Stimulated activated CD4-positive, alpha-beta T cell treated with anti-CD3 and anti-CD28 coated beads, Interleukin-4, amount 100 ng/mL, for 24 hours (primary cell): ENCODE results near the gene COQ8A.

Experiments
- DNase-seq: peaks from one replicate; pipeline ENCODE4 v3.0.0-alpha.2; 2020

Gene COQ8A

GRCh38 chr1:226974544-226975258 is 34.6 kb downstream of the COQ8A start:
- no peak for DNase-seq

GRCh38 chr1:226975259-226976250 is 35.5 kb downstream of the COQ8A start:
- DNase-seq: no peak

GRCh38 chr1:226976276-226976977 is 36.3 kb downstream of the COQ8A start:
- DNase-seq: no peak

GRCh38 chr1:226976978-226977642 is 37.0 kb downstream of the COQ8A start:
- DNase-seq: no peak

GRCh38 chr1:226977643-226978431 is 37.7 kb downstream of the COQ8A start:
- DNase-seq: no peak

- no peak for DNase-seq
Measured at GRCh38 chr1:226978432-226979114, 38.5 kb downstream of the COQ8A start.

- DNase-seq: no peak
Measured at GRCh38 chr1:226979115-226979516, 39.0 kb downstream of the COQ8A start.

- DNase-seq: no peak
Measured at GRCh38 chr1:226979517-226980121, 39.5 kb downstream of the COQ8A start.

GRCh38 chr1:226980122-226980560 is 40.0 kb downstream of the COQ8A start:
- no peak for DNase-seq

- DNase-seq: no peak
Measured at GRCh38 chr1:226980565-226981385, 40.7 kb downstream of the COQ8A start.

GRCh38 chr1:226981386-226981817 is 41.3 kb downstream of the COQ8A start:
- no peak for DNase-seq

GRCh38 chr1:226981838-226982237 is 41.7 kb downstream of the COQ8A start:
- DNase-seq: no peak

GRCh38 chr1:226982451-226983177 is 42.5 kb downstream of the COQ8A start:
- DNase-seq: no peak

- no peak for DNase-seq
Measured at GRCh38 chr1:226983247-226983991, 43.3 kb downstream of the COQ8A start.

- DNase-seq: no peak
Measured at GRCh38 chr1:226983992-226984364, 43.9 kb downstream of the COQ8A start.

- DNase-seq: no peak
Measured at GRCh38 chr1:226984521-226985238, 44.6 kb downstream of the COQ8A start.

- no peak for DNase-seq
Measured at GRCh38 chr1:226985239-226985838, 45.2 kb downstream of the COQ8A start.
